HEK293T (cell line): Measurements from ENCODE around the gene CD209.

Experiments
- CTCF ChIA-PET: fragments of 350-600 bp; formaldehyde crosslinking; extraction: SDS; loops from one replicate; lab custom pipeline; 2021; ENCODE audit warnings: antibody characterized with exemption, inconsistent platforms; lab: Yijun Ruan, JAX
- POLR2A ChIA-PET: fragments of 350-600 bp; formaldehyde crosslinking; extraction: SDS; loops from one replicate; lab custom pipeline; 2020; ENCODE audit warnings: antibody characterized with exemption, inconsistent platforms; lab: Yijun Ruan, JAX
- DNase-seq: peaks from one replicate; pipeline ENCODE4 v3.0.0; 2012; ENCODE audit warnings: mixed read lengths; ENCODE audit errors: extremely low spot score
- ARNT ChIP-seq: fragments of 450-650 bp; IDR thresholded peaks from 2 replicates; pipeline ENCODE4 v1.6.1; 2017; ENCODE audit warnings: mild to moderate bottlenecking
- BHLHE40 ChIP-seq: fragments of 450-650 bp; IDR thresholded peaks from 2 replicates; pipeline ENCODE4 v1.6.1; 2016; ENCODE audit warnings: mild to moderate bottlenecking, moderate library complexity, borderline replicate concordance
- CTBP1 ChIP-seq: fragments of 450-650 bp; IDR thresholded peaks from 2 replicates; pipeline ENCODE4 v1.6.1; 2016; ENCODE audit warnings: borderline replicate concordance
- ELF4 ChIP-seq: fragments of 450-650 bp; IDR thresholded peaks from 2 replicates; pipeline ENCODE4 v1.6.1; 2017; ENCODE audit warnings: antibody characterized with exemption
- FOXA1 ChIP-seq: fragments of 450-650 bp; IDR thresholded peaks from 2 replicates; pipeline ENCODE4 v1.6.1; 2016; ENCODE audit warnings: mild to moderate bottlenecking
- FOXK2 ChIP-seq: fragments of 450-650 bp; IDR thresholded peaks from 2 replicates; pipeline ENCODE4 v1.6.1; 2016; ENCODE audit warnings: mild to moderate bottlenecking
- FOXM1 ChIP-seq: fragments of 450-650 bp; IDR thresholded peaks from 2 replicates; pipeline ENCODE4 v1.6.1; 2017; ENCODE audit warnings: mild to moderate bottlenecking, borderline replicate concordance
- HDGF ChIP-seq: fragments of 450-650 bp; IDR thresholded peaks from 2 replicates; pipeline ENCODE4 v1.6.1; 2017; ENCODE audit warnings: antibody characterized with exemption, borderline replicate concordance
- L3MBTL2 ChIP-seq: fragments of 450-650 bp; conservative IDR thresholded peaks from 2 replicates; pipeline ENCODE4 v1.6.1; 2016; ENCODE audit warnings: mild to moderate bottlenecking
- LEF1 ChIP-seq: fragments of 450-650 bp; IDR thresholded peaks from 2 replicates; pipeline ENCODE4 v1.6.1; 2017; ENCODE audit warnings: mild to moderate bottlenecking, borderline replicate concordance
- NFRKB ChIP-seq: fragments of 450-650 bp; IDR thresholded peaks from 2 replicates; pipeline ENCODE4 v1.6.1; 2016; ENCODE audit warnings: mild to moderate bottlenecking, moderate library complexity
- SP1 ChIP-seq: fragments of 450-650 bp; IDR thresholded peaks from 2 replicates; pipeline ENCODE4 v1.6.1; 2017
- SUZ12 ChIP-seq: fragments of 450-650 bp; IDR thresholded peaks from 2 replicates; pipeline ENCODE4 v1.6.1; 2016; ENCODE audit warnings: mild to moderate bottlenecking
- TARDBP ChIP-seq: fragments of 450-650 bp; IDR thresholded peaks from 2 replicates; pipeline ENCODE4 v1.6.1; 2016
- ZNF384 ChIP-seq: fragments of 450-650 bp; IDR thresholded peaks from 2 replicates; pipeline ENCODE4 v1.6.1; 2016
- TF ChIP-seq, protein P1 (sequence below): fragments of 450-650 bp; IDR thresholded peaks from 2 replicates; pipeline ENCODE4 v1.6.1; 2016

The CD209 gene

DNA sequence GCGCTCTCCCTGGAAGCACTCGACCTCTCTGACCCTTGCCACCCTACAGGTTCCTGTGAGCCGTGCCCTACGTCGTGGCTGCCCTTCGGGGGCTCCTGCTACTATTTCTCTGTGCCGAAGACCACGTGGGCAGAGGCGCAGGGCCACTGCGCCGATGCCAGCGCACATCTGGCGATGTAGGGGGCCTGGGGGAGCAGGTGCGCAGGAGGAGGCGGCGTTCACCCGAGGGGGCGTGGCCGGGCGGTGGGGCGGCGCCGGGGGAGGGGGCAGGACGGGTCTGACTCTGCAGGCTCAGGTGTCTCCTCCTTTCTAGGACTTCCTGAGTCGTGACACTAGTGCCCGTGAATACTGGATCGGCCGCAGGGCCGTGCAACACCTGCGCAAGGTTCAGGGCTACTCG, 42.1 kb upstream of the CD209 start:
- ChIA-PET POLR2A (no interaction called here), CTCF (no interaction called here)
- TF ChIP-seq FOXM1 = no peak
- no peak for TF ChIP-seq HDGF
- TF ChIP-seq LEF1 = no peak
- TF ChIP-seq TARDBP = no peak
- TF ChIP-seq FOXA1 = no peak
- no peak for TF ChIP-seq ARNT
- no peak for TF ChIP-seq SUZ12
- TF ChIP-seq L3MBTL2 = no peak
- no peak for TF ChIP-seq ZNF384
- no peak for TF ChIP-seq NFRKB
- TF ChIP-seq FOXK2 = no peak
- TF ChIP-seq, protein P1, sequence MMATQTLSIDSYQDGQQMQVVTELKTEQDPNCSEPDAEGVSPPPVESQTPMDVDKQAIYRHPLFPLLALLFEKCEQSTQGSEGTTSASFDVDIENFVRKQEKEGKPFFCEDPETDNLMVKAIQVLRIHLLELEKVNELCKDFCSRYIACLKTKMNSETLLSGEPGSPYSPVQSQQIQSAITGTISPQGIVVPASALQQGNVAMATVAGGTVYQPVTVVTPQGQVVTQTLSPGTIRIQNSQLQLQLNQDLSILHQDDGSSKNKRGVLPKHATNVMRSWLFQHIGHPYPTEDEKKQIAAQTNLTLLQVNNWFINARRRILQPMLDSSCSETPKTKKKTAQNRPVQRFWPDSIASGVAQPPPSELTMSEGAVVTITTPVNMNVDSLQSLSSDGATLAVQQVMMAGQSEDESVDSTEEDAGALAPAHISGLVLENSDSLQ = no peak
- TF ChIP-seq BHLHE40 = no peak
- no peak for TF ChIP-seq ELF4
- no peak for TF ChIP-seq SP1
- no peak for TF ChIP-seq CTBP1
- no peak for DNase-seq

DNA sequence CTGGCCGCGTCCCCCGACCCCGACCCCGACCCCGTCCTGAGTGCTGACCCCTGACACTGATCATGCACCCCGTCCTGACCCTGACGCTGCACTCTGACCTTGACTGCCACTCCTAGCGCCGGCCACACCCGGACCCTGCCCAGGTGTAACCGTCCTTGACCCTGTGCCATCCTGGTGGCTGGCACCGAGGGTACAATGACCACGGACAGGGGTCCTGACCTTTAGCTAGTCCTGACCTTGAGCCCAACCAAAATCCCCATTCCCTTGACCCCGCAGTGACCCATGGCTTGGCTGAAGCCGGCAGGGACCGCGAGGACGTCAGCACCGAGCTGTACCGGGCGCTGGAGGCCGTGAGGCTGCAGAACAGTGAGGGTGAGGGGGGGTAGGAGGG, 41.6 kb upstream of the CD209 start:
- POLR2A ChIA-PET = no interaction called here
- CTCF ChIA-PET = no interaction called here
- TF ChIP-seq SP1 = no peak
- TF ChIP-seq L3MBTL2 = no peak
- no peak for TF ChIP-seq HDGF
- DNase-seq = no peak

DNA sequence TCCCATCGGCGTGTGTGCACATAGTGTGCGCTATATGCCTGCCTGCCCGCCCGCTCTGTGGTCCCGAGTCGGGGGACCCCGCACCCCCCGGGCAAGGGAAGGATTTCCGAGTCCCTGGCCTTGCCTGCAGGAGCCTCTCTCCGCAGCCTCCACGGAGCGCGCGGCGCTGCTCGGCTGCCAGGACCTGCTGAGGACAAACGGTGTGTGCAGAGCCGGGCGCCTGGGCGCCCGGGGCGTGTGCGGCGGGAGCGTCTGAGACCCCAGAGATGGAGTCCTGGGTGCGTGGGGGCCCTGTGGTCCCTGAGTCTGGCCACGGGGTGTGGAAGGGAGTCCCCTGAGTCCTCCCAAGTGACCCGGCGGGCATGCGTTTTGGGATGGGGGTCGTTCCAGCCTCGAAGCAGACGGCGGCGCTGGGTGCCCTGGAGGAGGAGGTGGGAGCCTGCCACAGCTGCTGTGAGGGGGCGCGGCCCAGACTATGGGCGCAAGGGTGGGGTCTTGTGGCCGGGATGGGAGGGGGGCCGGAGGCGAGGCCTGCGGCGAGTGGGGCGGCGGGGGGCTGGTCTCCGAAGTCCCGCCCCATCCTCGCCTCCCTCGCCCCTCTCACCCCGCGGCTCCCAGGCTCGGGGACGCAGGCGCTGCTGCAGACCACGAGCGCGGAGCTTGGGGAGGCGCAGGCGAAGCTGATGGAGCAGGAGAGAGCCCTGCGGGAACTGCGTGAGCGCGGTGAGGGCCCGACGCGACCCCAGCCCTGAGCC, 41.0 kb upstream of the CD209 start:
- CTCF ChIA-PET = no interaction called here
- no peak for DNase-seq
- no peak for TF ChIP-seq FOXK2
- TF ChIP-seq BHLHE40 = no peak
- no peak for TF ChIP-seq NFRKB
- no peak for TF ChIP-seq FOXA1
- TF ChIP-seq FOXM1 = no peak
- TF ChIP-seq CTBP1 = no peak

DNA sequence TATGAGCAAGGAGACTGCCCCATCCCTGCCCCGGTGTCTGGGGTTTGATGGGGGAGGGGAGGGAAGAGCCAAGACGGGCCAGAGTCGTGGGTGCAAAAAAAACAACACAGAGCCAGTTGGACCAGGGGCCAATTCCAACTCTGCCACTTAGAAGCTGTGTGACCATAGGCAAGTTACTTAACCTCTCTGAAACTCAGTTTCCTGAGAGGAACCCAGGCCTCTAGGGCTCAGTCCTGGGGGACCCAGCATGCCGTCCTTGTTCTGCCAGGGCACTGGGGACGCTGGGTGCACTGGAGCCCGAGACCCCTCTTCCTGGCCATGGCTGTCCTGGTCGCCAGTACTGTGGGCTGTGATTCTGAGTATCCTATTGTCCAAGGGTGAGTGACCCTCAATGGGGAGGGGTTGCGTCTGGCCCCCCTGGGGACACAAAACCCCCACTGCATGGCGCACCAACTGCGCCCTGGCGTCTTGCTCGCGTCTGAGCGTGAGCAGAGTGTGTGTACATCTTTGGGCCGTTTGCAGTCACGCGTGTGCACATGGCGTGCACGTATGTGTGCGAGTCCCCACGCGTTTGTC, 40.4 kb upstream of the CD209 start:
- TF ChIP-seq ARNT (no peak), FOXA1 (no peak), FOXM1 (no peak)
- TF ChIP-seq, protein P1 = no peak
- ChIA-PET POLR2A (no interaction called here), CTCF (no interaction called here)
- no peak for DNase-seq

More for the DNA sequence above, 41.0 kb upstream of the CD209 start:
- POLR2A ChIA-PET = no interaction called here

DNA sequence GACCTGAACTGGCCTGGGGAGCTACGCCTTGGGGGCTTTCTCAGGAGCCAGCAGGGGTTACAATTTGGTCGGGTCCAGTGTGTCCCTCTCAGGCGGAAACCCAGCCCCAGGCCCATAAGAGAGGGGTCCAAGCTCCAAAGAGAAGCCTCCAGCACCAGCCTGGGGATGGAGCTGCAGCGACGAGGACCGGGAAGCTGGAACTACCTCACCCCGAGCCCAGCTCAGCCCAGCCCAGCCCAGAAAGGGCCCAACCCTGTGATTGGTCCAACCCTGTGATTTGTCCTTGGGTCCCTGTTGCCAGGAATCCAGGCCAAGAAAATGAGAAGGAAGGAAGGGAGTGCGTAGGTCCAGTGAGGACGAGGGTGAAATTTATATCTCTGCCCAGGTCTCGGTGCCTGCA, 39.8 kb upstream of the CD209 start:
- POLR2A ChIA-PET = no interaction called here
- CTCF ChIA-PET = no interaction called here
- TF ChIP-seq HDGF = no peak
- DNase-seq = no peak

DNA sequence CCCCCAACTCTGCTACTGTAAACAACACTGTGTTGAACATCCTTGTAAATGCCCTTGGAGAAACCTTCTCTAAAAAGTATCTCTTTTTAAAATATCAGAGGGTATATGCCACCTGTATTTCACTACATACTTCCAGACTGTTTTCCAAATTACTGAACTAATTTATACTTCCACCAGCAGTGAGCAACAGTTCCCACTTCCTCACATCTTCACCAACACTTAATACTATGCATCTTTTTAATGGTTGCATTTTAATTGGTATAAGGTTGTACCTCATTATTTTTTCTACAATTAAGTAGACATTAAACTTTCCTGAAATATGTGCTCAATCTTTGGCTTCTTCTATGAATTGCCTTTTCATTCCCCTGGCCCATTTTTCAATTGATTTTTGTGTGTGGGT, 37.5 kb upstream of the CD209 start:
- TF ChIP-seq FOXM1 (no peak), ARNT (no peak), FOXK2 (no peak), BHLHE40 (no peak), FOXA1 (no peak), TARDBP (no peak), SUZ12 (no peak), ELF4 (no peak), NFRKB (no peak), ZNF384 (no peak), HDGF (no peak), SP1 (no peak), CTBP1 (no peak), L3MBTL2 (no peak)
- TF ChIP-seq, protein P1 = no peak
- ChIA-PET CTCF (no interaction called here), POLR2A (no interaction called here)
- DNase-seq = no peak

DNA sequence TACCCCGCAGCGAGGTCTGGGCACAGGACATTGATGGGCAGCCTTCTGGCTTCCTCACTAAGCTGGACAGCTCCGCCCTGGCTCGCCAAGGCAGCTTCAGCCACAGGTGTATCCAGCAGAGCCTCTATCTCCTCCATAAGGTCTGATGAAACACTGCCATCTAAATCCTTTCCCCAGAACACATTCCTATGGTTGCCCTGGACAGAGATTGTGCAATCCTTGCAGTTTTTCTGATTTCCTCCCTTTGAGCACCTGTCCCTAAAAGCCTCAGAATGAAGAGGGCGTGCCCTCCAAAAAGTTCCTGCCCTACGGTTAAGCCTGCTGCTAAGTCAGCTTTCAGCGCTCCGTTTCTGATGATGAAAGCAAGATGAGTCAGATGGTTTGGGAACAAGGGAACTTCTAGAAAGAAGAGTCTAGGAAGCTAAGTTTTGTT, 36.7 kb upstream of the CD209 start:
- ChIA-PET CTCF (interaction anchor here (1.2 kb wide), 1 partner anchor 16 kb away, joined by 4 read pairs; no protein-coding TSS in a partner anchor), POLR2A (no interaction called here)
- no peak for DNase-seq
- TF ChIP-seq CTBP1 = no peak
- TF ChIP-seq TARDBP = no peak
- no peak for TF ChIP-seq L3MBTL2
- no peak for TF ChIP-seq FOXK2
- TF ChIP-seq ZNF384 = no peak
- no peak for TF ChIP-seq ELF4
- TF ChIP-seq, protein P1 = no peak
- TF ChIP-seq LEF1 = no peak
- no peak for TF ChIP-seq ARNT
